ENCODE results near the gene CCDC201. TPM values are rescaled to one million over a fixed set of nuclear protein-coding genes. Genes with fewer than 3 reads are reported as not detected.
"Not testable (repeated sequence)": the region's sequence is repeated elsewhere in the genome, so short reads cannot be mapped to it uniquely, and the experiment has no call there.

The CCDC201 gene
- total and polyA plus RNA-seq, 9 donors: 0.15 TPM; not detected in 8

DNA sequence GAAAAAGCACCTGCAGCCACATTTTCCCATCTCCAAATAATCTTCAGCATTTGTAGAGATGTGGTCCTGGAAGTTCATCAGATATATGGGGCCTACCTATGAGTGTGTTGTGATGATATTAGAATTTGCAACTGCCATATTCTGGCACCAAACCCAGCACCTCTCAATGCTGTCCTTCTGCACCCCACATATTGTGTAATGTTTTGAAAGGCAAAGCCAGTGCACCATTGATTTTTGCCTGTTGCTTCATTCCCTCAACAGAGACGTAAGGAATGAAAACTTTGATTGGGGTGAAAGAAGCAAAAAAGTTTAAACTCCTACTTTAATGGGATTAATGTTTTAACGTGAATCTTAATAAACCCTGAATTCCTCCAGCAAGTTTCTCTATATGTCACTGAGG lies 34.0 kb downstream of the CCDC201 start:
- H3K27ac ChIP-seq; H3K9me3 ChIP-seq; H3K4me3 ChIP-seq; intact Hi-C loops (cut with DNase I); H3K36me3 ChIP-seq; H3K27me3 ChIP-seq; H3K4me1 ChIP-seq (ENCODE audit: insufficient read depth); DNase-seq: not testable (repeated sequence)
- WGBS, 3 donors: 38 to 85% (median 75%) methylated on average over 2 of the region's 2 CpGs

GRCh38 chr7:45832433-45833177 lies 40.3 kb downstream of the CCDC201 start:
- intact Hi-C loops (cut with DNase I); H3K27me3 ChIP-seq; H3K4me3 ChIP-seq; DNase-seq; H3K27ac ChIP-seq; H3K4me1 ChIP-seq (ENCODE audit: insufficient read depth); H3K36me3 ChIP-seq; H3K9me3 ChIP-seq: not testable (repeated sequence)
- WGBS, 3 donors: 40 to 45% (median 43%) methylated on average over 9 of the region's 9 CpGs

DNA sequence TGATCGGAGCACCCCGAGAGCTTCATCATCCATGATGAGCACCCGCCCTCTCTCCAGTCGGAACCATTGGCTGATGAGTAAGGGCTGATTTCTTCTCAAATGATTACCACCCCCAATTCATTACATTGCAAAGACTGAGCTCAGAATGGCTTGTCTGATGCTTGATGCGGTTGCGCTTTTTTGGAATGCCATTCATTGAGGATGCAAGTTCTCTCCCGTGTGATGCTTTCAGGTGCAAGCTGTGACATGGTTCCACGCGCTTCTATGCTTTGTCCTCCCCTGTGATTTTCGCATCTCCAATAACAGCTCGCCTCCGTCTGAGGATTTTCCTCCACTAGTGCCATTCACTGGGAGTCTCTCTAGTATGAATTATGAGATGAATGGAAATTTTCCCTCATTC lies 43.0 kb downstream of the CCDC201 start:
- H3K27ac ChIP-seq; H3K9me3 ChIP-seq; H3K4me3 ChIP-seq; intact Hi-C loops (cut with DNase I); H3K4me1 ChIP-seq (ENCODE audit: insufficient read depth); DNase-seq; H3K36me3 ChIP-seq; H3K27me3 ChIP-seq: not testable (repeated sequence)
- WGBS, 3 donors: 83 to 89% (median 87%) methylated on average over 12 of the region's 12 CpGs

DNA sequence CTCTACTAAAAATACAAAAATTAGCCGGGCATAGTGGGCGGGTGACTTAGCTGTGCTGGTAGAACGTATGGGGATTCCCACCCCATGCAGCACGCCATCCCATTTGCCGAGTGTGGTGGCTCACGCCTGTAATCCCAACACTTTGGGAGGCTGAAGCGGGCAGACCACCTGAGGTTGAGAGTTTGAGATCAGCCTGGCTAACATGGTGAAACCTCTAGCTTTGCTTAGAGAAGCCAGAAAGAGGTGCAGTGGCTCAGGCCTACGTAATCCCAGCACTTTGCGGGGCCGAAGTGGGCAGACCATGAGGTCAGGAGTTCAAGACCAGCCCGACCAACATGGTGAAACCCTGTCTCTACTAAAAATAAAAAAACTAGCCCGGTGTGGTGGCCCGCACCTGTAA lies 45.2 kb downstream of the CCDC201 start:
- DNase-seq; H3K27ac ChIP-seq; H3K27me3 ChIP-seq; H3K4me3 ChIP-seq; intact Hi-C loops (cut with DNase I); H3K4me1 ChIP-seq (ENCODE audit: insufficient read depth); H3K36me3 ChIP-seq; H3K9me3 ChIP-seq: not testable (repeated sequence)
- WGBS, 3 donors: 91 to 95% (median 94%) methylated on average over 13 of the region's 13 CpGs

DNA sequence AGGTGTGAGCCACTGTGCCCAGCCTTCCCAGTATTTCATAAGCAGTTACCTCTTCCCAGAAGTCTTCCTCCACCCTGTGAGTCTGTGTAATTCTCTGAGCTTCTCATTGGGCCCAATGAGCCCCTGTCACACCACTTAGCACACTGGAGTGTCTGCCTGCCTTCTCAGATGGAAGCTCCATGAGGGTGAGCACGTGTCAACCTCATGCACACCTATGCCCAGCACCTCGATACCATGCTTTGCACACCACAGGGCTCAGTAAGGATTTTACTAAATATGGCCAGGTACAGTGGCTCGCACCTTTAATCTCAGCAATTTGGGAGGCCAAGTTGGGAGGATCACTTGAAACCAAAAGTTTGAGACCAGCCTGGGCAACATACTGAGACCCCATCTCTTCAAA lies 46.3 kb downstream of the CCDC201 start:
- DNase-seq; H3K27me3 ChIP-seq; H3K9me3 ChIP-seq; intact Hi-C loops (cut with DNase I); H3K27ac ChIP-seq; H3K4me3 ChIP-seq; H3K36me3 ChIP-seq; H3K4me1 ChIP-seq (ENCODE audit: insufficient read depth): not testable (repeated sequence)
- WGBS, 3 donors: 86 to 92% (median 87%) methylated on average over 3 of the region's 3 CpGs

DNA sequence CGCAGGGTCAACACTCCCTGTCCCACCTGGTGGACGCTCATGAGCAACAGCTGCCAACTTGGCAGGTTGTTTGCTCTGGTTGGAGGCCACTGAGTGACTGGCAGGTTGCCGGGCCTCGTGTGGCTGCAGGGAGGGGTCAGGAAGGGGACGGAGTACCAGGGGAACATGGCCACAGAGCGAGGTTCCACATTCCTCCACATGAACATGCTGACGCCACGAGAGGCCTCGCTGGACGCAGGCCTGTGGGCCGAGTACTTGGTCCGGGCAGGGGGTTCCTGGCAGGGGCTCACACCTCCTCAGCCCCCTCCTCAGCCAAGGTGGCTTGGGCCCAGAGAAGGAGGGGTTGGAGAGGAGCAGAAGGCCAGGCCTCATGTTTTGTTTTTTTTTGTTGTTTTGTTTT lies 54.1 kb downstream of the CCDC201 start:
- intact Hi-C loops (cut with DNase I); H3K4me1 ChIP-seq (ENCODE audit: insufficient read depth); H3K4me3 ChIP-seq; H3K27me3 ChIP-seq; H3K9me3 ChIP-seq; H3K27ac ChIP-seq; DNase-seq; H3K36me3 ChIP-seq: not testable (repeated sequence)
- 88 to 93% (median 89%) methylated on average over 12 of the region's 12 CpGs for WGBS, 3 donors

DNA sequence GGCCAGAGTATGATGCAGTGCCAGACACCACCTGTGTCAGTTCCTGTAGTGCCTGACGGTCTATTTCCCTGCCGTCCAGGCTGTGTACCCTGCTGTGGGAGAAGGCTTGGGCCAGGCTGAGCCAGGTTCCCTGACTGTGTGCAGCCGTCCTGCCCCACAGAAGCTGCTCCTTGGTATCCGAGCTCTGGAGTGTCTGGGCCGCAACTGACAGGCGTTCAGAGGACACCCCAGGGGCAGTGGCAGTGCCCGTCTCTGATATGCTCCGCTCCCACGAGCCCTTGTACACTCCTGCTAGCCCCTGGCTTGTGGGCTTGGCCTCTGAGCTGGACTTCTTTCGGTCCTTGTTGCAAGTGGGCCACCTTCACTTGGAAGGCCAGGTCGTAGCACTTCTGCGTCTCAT lies 55.0 kb downstream of the CCDC201 start:
- 86 to 93% (median 88%) methylated on average over 9 to 12 of the region's 12 CpGs for WGBS, 3 donors
- DNase-seq; H3K9me3 ChIP-seq; H3K36me3 ChIP-seq; H3K4me3 ChIP-seq; H3K27me3 ChIP-seq; H3K27ac ChIP-seq; H3K4me1 ChIP-seq (ENCODE audit: insufficient read depth); intact Hi-C loops (cut with DNase I): not testable (repeated sequence)

DNA sequence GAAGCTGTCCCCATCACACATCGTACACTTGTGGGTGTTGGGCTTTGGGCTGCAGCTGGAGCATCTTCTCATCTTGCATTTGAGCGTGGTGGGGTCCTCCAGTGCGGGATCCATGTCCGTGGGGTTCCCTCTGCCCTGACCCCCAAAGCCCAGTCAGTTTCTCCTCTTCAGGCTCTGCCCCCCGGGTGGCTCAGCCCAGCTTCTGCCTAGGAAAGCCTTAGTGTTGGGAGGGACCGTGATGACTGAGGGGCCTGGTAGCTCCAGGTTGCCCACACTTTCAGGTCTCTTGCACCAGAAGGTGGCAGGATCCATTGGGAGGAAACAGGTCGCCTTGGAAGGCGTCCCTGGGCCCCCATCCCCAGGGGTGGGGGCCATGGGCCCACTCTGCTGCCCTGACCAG lies 55.9 kb downstream of the CCDC201 start:
- H3K9me3 ChIP-seq; H3K27me3 ChIP-seq; H3K4me3 ChIP-seq; H3K27ac ChIP-seq; intact Hi-C loops (cut with DNase I); DNase-seq; H3K4me1 ChIP-seq (ENCODE audit: insufficient read depth); H3K36me3 ChIP-seq: not testable (repeated sequence)
- WGBS, 3 donors: 81 to 95% (median 90%) methylated on average over 8 of the region's 8 CpGs

DNA sequence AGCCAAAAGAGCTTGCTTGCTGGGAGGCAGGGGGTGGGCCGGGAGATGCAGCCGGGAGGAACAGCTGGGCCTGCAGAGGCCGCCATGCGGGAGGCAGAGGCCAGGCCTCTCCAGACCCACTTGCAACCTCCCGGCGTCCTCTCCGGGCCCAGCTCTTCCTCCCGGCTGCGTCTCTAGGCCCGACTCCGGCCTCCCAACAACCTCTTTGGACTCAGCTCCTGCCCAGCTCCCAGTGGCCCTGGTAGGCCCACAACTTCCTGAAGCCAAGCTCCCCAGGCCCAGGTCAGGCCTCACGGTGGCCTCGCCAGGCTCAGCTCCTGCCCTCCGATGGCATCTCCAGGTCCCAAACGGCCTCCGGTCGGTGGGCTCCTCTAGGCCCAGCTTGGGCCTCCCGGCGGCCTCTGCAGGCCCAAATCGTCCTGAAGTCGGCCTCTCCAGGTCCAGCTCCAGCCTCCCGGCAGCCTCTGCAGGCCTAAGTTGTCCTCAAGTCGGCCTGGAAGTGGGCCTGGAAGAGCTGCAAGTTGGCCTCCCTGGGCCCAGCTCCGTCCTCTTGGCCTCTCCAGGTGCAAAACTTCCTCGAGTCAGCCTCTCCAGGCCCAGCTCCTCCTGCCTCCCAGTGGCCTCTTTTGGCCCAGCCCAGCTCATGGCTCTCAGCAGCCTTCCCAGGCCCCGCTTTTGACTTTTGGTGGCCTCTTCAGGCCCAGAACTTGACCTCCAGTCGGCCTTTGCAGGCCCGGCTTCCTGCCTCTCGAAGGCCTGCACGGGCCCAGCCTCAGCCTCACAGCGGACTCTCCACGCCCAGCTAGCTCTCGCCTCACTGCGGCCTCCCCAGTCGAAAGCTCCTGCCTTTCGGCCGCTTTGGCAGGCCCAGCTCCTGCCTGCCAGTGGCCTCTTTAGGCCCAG lies 58.4 kb downstream of the CCDC201 start:
- H3K9me3 ChIP-seq; H3K4me3 ChIP-seq; intact Hi-C loops (cut with DNase I); H3K36me3 ChIP-seq; H3K27me3 ChIP-seq; H3K27ac ChIP-seq; DNase-seq; H3K4me1 ChIP-seq (ENCODE audit: insufficient read depth): not testable (repeated sequence)
- WGBS, 3 donors: 87 to 92% (median 90%) methylated on average over 33 to 37 of the region's 37 CpGs

DNA sequence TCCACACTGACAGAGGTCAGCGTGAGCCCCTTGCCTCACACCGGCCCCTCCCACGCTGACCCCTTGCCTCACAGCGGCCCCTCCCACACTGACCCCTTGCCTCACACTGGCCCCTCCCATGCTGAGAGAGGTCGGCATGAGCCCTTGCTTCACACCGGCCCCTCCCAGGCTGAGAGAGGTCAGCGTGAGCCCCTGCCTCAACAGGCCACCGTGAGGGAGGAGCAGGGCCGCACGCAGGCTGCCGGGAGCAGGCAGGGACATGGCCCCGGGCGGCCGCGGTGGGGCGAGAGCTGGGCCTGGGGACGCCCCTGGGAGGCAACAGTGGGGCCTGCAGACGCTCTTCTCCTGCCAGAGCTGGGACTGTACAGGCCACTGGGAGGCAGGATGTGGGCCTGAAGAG lies 59.1 kb downstream of the CCDC201 start:
- H3K4me3 ChIP-seq; intact Hi-C loops (cut with DNase I); H3K27me3 ChIP-seq; H3K36me3 ChIP-seq; H3K4me1 ChIP-seq (ENCODE audit: insufficient read depth); DNase-seq; H3K9me3 ChIP-seq; H3K27ac ChIP-seq: not testable (repeated sequence)
- 90 to 96% (median 93%) methylated on average over 17 to 18 of the region's 18 CpGs for WGBS, 3 donors
